Fibroblast of mammary gland (primary cell): ENCODE results near the gene CEP250.

ENCODE experiments used
- DNase-seq: peaks from one replicate; pipeline ENCODE4 v3.0.0-alpha.2; 2010; ENCODE audit warnings: low read depth
- H3K4me3 ChIP-seq: 2 replicates; pipeline ENCODE4 v1.5.1; 2011; ENCODE audit warnings: low read depth, mild to moderate bottlenecking, low read length, moderate library complexity; ENCODE audit not compliant: control insufficient read depth
- CTCF ChIP-seq: conservative IDR thresholded peaks from 2 replicates; pipeline ENCODE4 v1.5.1; 2011; ENCODE audit warnings: low read depth, low read length, inconsistent platforms; ENCODE audit not compliant: control insufficient read depth, insufficient read depth

CEP250 gene

GRCh38 chr20:35560541-35560940, 105.1 kb downstream of the CEP250 start:
- DNase-seq, result no peak
- TF ChIP-seq CTCF, result no peak
- H3K4me3 ChIP-seq, result no peak overlapping the region

GRCh38 chr20:35561268-35561667, 105.9 kb downstream of the CEP250 start:
- peak; percentile 34 for DNase-seq
- H3K4me3 ChIP-seq, result no peak overlapping the region
- TF ChIP-seq CTCF, result no peak

GRCh38 chr20:35561671-35562070, 106.3 kb downstream of the CEP250 start:
- no peak for TF ChIP-seq CTCF

GRCh38 chr20:35562541-35563110, 107.2 kb downstream of the CEP250 start:
- no peak for DNase-seq
- TF ChIP-seq CTCF, result no peak
- H3K4me3 ChIP-seq, result no peak overlapping the region

More at GRCh38 chr20:35561671-35562070, 106.3 kb downstream of the CEP250 start:
- H3K4me3 ChIP-seq, result no peak overlapping the region
- no peak for DNase-seq

- DNase-seq, result no peak
- no peak overlapping the region for H3K4me3 ChIP-seq
Observed at GRCh38 chr20:35563834-35564233, 108.4 kb downstream of the CEP250 start.

GRCh38 chr20:35564905-35565304, 109.5 kb downstream of the CEP250 start:
- H3K4me3 ChIP-seq, result no peak overlapping the region
- no peak for TF ChIP-seq CTCF
- no peak for DNase-seq

More at GRCh38 chr20:35563834-35564233, 108.4 kb downstream of the CEP250 start:
- no peak for TF ChIP-seq CTCF

GRCh38 chr20:35568645-35569044, 113.2 kb downstream of the CEP250 start:
- no peak for DNase-seq
- no peak overlapping the region for H3K4me3 ChIP-seq
- TF ChIP-seq CTCF, result peak; percentile 25
